Measurements from ENCODE around the gene ARHGAP5.

DNA sequence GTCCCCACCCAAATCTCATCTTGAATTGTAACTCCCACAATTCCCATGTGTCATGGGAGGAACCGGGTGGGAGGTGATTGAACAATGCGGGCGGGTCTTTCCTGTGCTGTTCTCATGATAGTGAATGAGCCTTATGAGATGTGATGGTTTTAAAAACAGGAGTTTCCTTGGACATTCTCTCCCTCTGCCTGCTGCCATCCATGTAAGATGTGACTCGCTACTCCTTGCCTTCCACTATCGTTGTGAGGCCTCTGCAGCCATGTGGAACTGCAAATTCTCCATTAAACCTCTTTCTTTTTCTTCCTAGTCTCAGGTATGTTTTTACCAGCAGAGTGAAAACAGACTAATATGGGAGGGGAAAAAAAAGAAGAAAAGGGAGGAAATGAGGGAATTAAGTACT, 22.6 kb upstream of the ARHGAP5 start:
- TF ChIP-seq ESRRA (CRISPR knock-in tag; IDR thresholded peaks at IDR 0.05; ENCODE audit: borderline replicate concordance) (no peak), NFYB (CRISPR knock-in tag; conservative IDR thresholded peaks at IDR 0.05; ENCODE audit: low read depth) (no peak), E2F4 (CRISPR knock-in tag; IDR thresholded peaks at IDR 0.05; ENCODE audit: borderline replicate concordance, low read depth) (no peak), ZNF232 (CRISPR knock-in tag; IDR thresholded peaks at IDR 0.05) (no peak)
- TF ChIP-seq, protein P1, sequence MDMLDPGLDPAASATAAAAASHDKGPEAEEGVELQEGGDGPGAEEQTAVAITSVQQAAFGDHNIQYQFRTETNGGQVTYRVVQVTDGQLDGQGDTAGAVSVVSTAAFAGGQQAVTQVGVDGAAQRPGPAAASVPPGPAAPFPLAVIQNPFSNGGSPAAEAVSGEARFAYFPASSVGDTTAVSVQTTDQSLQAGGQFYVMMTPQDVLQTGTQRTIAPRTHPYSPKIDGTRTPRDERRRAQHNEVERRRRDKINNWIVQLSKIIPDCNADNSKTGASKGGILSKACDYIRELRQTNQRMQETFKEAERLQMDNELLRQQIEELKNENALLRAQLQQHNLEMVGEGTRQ (CRISPR knock-in tag; IDR thresholded peaks at IDR 0.05), result no peak
